Dendritic cell treated with granulocyte-macrophage colony-stimulating factor and Interleukin-4, amounts not matched to agents 40 ng/mL and 50 ng/mL, for 4 days (primary cell): ENCODE data around the gene ABAT.
"Not testable (repeated sequence)": the region's sequence is repeated elsewhere in the genome, so short reads cannot be mapped to it uniquely, and the experiment has no call there.

Experiments used
- H3K27ac Mint-ChIP-seq: one replicate; pipeline ENCODE4 v1.8.0; 2022; ENCODE audit warnings: mild to moderate bottlenecking, mixed read lengths
- H3K27me3 Mint-ChIP-seq: one replicate; pipeline ENCODE4 v1.8.0; 2022; ENCODE audit warnings: mild to moderate bottlenecking, mixed read lengths
- H3K36me3 Mint-ChIP-seq: one replicate; pipeline ENCODE4 v1.8.0; 2022; ENCODE audit warnings: low read depth, mixed read lengths
- H3K4me1 Mint-ChIP-seq: one replicate; pipeline ENCODE4 v1.8.0; 2022; ENCODE audit warnings: low read depth, mixed read lengths
- H3K4me3 Mint-ChIP-seq: one replicate; pipeline ENCODE4 v1.8.0; 2022; ENCODE audit warnings: mild to moderate bottlenecking, moderate library complexity, mixed read lengths
- H3K9me3 Mint-ChIP-seq: one replicate; pipeline ENCODE4 v1.8.0; 2022; ENCODE audit warnings: mixed read lengths
- intact Hi-C: fragments of 100-400 bp; cut with micrococcal nuclease; formaldehyde crosslinking; loops from one replicate; pipeline ENCODE4 v1.15.0; 2022

The ABAT gene

DNA sequence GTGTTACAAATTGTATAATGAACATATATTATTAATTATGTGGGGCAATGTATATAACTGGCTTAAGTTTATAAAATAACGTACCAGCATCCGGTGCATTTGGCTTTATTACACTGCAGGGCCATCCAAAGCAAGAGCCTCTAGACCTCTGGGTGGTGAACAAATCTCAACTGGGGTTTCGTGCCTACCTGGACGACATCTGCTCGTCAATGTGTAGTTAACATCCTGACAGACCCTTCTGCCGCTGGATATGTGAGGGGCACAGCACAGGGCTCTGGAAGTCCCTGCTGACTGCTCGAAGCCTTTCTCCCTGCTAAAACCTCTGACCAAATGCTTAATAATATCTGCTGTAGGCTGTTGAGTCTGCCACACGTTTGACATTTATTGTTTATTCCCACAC is 120.7 kb downstream of the ABAT start:
- peaks cover 24% of the 10 kb centered on the region for H3K36me3 Mint-ChIP-seq
- H3K4me3 Mint-ChIP-seq = no peak overlapping the region
- intact Hi-C loops = no loop called here
- no peaks in the 10 kb centered on the region for H3K9me3 Mint-ChIP-seq
- H3K27ac Mint-ChIP-seq = no peak overlapping the region
- no peaks in the 10 kb centered on the region for H3K27me3 Mint-ChIP-seq
- peaks cover 34% of the 10 kb centered on the region for H3K4me1 Mint-ChIP-seq

DNA sequence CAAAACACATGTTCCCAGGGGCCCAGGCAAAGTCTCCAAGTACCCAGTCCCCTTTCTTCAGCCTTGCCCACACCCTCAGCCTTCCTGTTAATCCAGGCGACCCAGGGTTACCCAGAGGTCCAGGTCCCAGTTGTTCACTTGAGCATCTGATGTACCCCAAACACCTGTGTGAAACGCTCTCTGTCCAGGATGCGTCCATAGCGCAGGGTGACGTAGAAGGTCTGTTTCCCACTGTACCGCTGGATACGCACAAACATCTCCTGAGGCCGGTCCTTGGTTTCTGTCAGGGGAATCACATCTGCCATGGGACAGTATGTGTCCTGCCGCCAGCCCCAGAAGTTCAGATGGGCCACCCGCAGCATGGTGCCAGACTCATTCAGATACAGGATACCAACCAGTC is 121.4 kb downstream of the ABAT start:
- peaks cover 34% of the 10 kb centered on the region for H3K4me1 Mint-ChIP-seq
- H3K27ac Mint-ChIP-seq = peak overlapping the region; percentile 96
- H3K36me3 Mint-ChIP-seq = peaks cover 31% of the 10 kb centered on the region
- H3K9me3 Mint-ChIP-seq = no peaks in the 10 kb centered on the region
- intact Hi-C loops = loop anchor here (2.0 kb wide), 1 partner anchor 121 kb away; the partner anchor contains the start of gene ABAT
- no peak overlapping the region for H3K4me3 Mint-ChIP-seq
- no peaks in the 10 kb centered on the region for H3K27me3 Mint-ChIP-seq

DNA sequence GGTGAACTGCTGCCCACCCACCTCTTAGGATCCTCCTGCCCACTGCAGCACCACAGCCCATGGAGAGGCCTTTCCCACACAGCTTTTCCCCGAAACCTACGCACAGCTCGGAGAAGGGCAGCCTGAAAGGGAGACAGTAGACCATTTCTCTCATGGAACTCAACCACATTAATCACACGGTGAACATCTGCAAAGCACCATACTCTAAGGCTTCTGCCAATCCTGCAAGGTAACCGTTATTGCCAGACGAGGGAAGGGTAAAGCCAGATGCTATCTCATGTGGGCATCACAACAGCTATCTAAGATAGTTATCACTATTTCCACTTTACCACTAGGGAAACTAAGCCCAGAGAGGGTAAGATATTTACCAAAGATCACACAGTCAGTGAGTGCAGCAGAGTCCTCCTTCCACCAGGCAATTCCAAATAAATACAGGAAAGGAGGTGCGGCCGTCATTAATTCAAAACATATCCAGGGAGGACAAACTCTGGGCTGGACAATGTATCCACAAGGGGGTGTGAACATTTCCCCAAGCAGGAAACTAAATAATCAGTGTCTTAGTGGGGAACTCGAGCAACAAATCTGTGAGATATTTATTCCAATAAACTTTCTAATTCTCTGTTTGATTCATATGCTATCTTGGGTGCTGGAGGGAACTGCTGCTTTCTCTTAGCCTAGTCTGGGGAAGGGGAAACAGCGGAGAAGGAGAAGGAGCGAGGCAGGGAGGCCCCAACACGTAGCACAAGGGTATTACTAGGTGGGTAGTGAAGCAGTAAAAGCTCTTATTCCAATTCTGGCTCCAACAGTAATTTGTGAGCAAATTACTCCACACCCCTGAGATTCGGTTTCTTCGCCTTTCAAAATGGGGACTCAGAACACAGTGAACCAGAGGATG is 122.3 kb downstream of the ABAT start:
- Mint-ChIP-seq H3K36me3 (peaks cover 40% of the 10 kb centered on the region), H3K27ac (peak overlapping the region; percentile 96), H3K27me3 (no peaks in the 10 kb centered on the region), H3K4me3 (peak overlapping the region; percentile 92), H3K4me1 (peaks cover 34% of the 10 kb centered on the region), H3K9me3 (no peaks in the 10 kb centered on the region)
- intact Hi-C loops = loop anchor here (1.0 to 2.0 kb wide), 2 partner anchors 73 to 122 kb away; partner anchors contain the start of genes ABAT and CARHSP1

DNA sequence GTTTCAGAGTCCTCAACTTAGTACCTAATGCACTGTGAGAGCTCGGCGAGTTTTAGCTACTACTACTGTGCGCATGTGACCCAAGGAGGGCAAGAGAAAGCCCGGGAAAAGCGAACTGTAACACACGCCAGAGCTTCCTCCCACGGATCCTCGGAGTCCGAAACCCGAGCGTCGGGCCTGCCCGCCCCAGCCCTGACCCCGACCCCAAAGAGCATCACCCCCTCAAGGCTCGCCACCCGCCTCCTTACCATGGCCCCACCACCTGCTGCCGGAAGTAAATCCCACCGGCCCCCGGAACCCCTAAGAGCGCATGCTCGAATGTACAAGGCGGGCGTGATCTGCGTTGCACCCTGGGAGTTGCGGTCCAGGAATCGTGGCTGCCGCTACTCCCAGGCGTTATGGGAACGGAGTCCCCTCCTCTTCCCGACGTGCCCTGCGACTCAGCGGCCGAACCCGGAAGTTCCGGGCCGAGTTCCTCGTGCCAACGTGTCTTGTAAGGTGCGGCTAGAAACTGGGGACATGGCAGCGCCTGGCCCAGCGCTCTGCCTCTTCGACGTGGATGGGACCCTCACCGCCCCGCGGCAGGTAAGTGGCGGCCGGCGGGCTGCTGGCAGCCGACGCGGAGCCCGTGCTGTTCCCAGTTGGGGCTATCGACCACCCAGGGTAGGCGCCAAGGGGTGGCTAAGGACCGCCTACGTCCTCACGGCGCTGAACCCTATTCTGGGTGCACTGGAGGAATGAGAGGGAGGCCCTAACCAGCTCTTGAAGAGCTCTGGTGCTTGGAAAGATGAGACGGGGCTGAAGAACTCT is 123.2 kb downstream of the ABAT start, which contains the start of the genes PMM2 and TMEM186:
Gene PMM2 (plus strand): TSS at position 476 of the 810 bp plus-strand sequence. CDS start 44 bp downstream, at position 520.
Gene TMEM186 (minus strand): TSS at position 276 of the 810 bp plus-strand sequence. CDS start 25 bp downstream, at position 251.
- Mint-ChIP-seq H3K4me3 (peak within 1 kb of the TSS; percentile 92), H3K27me3 (no peaks in the 10 kb centered on the region), H3K27ac (peak within 1 kb of the TSS; percentile 96), H3K4me1 (peaks cover 34% of the 10 kb centered on the region), H3K36me3 (peaks cover 49% of the 10 kb centered on the region), H3K9me3 (no peaks in the 10 kb centered on the region)
- intact Hi-C loops = loop anchor here (1.0 to 2.0 kb wide), 2 partner anchors 72 to 123 kb away; partner anchors contain the start of genes ABAT and CARHSP1

DNA sequence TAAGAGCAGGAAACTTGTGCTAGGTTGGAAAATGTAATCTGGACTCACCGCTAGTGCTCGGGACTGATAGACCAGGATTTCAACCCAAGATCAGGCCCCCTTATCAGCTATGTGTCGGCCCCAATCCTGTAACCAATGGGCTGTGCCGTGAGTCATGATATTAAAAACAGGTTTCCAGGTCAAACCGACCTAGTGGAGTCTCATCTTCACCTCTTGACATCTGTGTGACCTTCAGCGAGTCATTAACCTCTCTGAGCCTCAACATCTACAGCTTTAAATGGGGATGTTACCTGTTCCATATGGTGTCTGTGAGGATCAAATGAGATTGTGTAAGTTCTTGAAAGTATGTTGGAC is 123.7 kb downstream of the ABAT start:
- intact Hi-C loops = no loop called here
- H3K27me3 Mint-ChIP-seq = no peaks in the 10 kb centered on the region

DNA sequence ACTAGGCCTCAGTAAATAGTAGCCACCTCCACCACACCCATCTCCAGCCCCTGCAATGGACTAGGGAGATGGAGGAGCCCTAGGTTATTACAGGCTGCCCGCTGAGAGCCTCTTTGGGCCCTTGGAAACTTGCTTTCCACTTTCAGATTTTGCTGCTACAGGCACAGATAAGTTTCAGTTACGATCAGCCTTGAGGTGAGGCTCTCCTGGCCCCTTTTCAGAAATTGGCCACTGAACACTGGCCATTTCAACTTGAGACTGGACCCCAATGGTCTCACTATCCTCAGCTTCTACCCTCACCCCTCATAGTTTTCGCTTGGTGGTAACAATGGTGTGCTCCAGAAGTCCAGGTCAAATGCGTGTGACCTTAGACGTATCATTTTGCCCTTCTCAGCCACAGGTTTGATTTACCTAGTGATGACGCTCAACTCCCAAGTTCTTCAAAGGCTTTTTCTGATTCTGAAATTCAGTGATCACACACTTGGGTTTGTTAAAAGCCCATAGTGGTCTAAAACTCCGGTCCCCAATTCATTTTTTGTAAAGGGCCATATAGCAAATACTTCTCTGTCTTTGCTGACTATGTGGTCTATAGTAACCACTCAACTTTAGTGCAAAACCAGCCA is 124.2 kb downstream of the ABAT start:
- Mint-ChIP-seq H3K4me1 (peaks cover 34% of the 10 kb centered on the region), H3K27ac (peak overlapping the region; percentile 96), H3K9me3 (no peaks in the 10 kb centered on the region), H3K36me3 (peaks cover 59% of the 10 kb centered on the region), H3K27me3 (no peaks in the 10 kb centered on the region), H3K4me3 (peak overlapping the region; percentile 92)
- intact Hi-C loops = no loop called here

More for the DNA sequence above, 123.7 kb downstream of the ABAT start:
- H3K9me3 Mint-ChIP-seq = no peaks in the 10 kb centered on the region
- H3K4me1 Mint-ChIP-seq = peaks cover 34% of the 10 kb centered on the region
- peak overlapping the region; percentile 96 for H3K27ac Mint-ChIP-seq
- H3K36me3 Mint-ChIP-seq = peaks cover 54% of the 10 kb centered on the region
- H3K4me3 Mint-ChIP-seq = peak overlapping the region; percentile 92

DNA sequence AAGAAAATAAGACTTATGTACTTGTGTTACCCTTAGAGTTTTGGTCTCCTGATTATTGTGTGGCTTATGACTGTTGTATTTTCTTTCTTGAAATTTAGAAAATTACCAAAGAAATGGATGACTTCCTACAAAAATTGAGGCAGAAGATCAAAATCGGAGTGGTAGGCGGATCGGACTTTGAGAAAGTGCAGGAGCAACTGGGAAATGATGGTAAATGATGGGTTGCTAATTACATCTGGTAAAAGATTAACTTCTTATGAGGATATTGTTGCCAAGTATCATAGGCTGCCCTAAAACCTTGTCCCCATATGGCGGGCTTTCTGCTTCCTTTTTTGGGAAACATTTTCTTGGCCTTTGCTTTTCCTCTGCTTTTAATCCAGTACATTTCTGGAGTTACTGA is 127.3 kb downstream of the ABAT start:
- H3K9me3 Mint-ChIP-seq = no peaks in the 10 kb centered on the region
- H3K27me3 Mint-ChIP-seq = no peaks in the 10 kb centered on the region
- H3K27ac Mint-ChIP-seq = no peak overlapping the region
- H3K4me3 Mint-ChIP-seq = no peak overlapping the region
- peaks cover 79% of the 10 kb centered on the region for H3K36me3 Mint-ChIP-seq
- intact Hi-C loops = no loop called here
- peaks cover 19% of the 10 kb centered on the region for H3K4me1 Mint-ChIP-seq

DNA sequence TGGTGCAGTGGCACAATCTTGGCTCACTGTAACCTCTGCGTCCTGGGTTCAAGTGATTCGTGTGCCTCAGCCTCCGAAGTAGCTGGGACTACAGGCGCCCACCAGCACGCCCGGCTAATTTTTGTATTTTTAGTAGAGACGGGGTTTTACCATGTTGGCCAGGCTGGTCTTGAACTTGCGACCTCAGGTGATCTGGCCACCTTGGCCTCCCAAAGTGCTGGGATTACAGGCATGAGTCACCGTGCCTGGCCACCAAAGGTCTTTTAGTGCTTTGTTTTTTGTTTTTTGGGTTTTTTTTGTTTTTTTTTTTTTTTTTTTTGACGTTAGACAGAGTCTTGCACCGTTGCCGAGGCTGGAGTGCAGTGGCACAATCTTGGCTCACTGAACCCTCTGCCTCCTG is 129.3 kb downstream of the ABAT start:
- H3K9me3 Mint-ChIP-seq, intact Hi-C loops, H3K27me3 Mint-ChIP-seq, H3K4me1 Mint-ChIP-seq, H3K27ac Mint-ChIP-seq, H3K4me3 Mint-ChIP-seq: not testable (repeated sequence)
- H3K36me3 Mint-ChIP-seq = peaks cover 86% of the 10 kb centered on the region

DNA sequence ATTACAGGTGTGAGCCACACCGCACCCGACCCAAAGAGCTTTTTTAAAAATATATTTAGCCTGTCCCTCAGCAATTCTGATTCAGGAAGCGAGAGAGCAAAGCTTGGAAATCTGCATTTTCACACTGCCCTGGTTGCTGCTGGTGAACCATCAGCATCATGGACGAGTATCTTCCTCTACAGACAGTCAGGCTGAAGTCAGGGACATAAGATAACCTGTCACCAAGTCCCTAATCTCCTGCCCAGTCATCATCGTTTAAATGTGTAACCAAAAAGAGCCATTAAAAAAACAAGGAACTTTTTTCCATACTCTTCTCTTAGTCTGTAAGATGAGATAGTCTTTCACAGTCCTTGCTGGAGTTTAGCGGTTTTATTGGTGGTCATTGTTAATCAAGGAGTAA is 129.9 kb downstream of the ABAT start:
- Mint-ChIP-seq H3K27ac (no peak overlapping the region), H3K9me3 (no peaks in the 10 kb centered on the region), H3K27me3 (no peaks in the 10 kb centered on the region), H3K36me3 (peaks cover 92% of the 10 kb centered on the region), H3K4me3 (no peak overlapping the region), H3K4me1 (peaks cover 3% of the 10 kb centered on the region)
- intact Hi-C loops = no loop called here

DNA sequence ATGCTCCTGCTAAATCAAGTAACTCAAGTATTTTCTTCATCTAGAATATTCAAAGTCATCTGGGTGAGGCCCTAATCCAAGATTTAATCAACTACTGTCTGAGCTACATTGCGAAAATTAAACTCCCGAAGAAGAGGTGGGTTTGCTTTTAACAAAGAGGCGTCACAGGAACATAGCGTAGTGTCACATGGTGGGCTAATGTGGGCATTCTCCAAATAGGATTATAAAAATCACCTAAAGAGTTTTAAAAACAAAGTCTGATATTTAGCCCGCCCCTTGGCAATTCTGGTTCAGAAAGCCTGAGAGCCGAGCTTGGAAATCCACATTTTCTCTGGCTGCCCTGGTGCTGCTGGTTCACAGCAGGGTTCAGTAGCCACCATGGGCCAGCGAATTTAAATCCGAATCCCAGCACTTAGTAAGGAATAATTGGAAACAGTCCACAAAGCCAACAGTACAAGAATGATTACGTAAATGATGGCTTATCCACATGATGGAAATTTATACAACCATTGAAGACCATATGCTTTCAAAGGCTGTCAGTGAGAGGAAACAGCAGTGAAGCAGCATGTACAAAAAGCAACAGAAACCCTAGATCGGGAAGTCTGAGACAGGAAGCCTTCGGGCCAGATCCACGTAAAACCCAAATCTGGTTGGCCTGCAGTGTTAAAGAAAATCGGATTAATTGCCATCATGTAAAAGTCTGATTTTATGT is 132.0 kb downstream of the ABAT start:
- Mint-ChIP-seq H3K27me3 (no peaks in the 10 kb centered on the region), H3K4me3 (no peak overlapping the region), H3K36me3 (peaks cover 100% of the 10 kb centered on the region), H3K9me3 (no peaks in the 10 kb centered on the region), H3K27ac (no peak overlapping the region), H3K4me1 (no peaks in the 10 kb centered on the region)
- intact Hi-C loops = no loop called here

DNA sequence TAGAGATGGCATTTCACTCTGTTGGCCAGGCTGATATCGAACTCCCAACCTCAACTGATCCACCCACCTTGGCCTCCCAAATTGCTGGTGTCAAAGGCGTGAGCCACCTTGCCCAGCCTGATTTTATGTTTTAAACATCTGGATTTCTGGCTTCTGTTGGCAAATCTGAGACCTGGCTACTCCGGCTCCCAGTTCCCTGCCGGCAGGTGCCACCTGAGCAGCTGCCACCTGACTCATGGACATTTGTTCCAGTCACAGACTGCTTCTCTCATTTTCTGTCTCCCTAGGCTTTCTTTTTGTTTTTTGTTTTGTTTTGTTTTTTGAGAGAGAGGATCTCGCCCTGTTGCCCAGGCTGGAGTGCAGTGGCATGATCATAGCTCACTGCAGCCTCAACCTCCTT is 132.8 kb downstream of the ABAT start:
- peaks cover 100% of the 10 kb centered on the region for H3K36me3 Mint-ChIP-seq
- no peaks in the 10 kb centered on the region for H3K9me3 Mint-ChIP-seq
- no peak overlapping the region for H3K27ac Mint-ChIP-seq
- H3K27me3 Mint-ChIP-seq = no peaks in the 10 kb centered on the region
- intact Hi-C loops = no loop called here
- no peaks in the 10 kb centered on the region for H3K4me1 Mint-ChIP-seq
- no peak overlapping the region for H3K4me3 Mint-ChIP-seq

DNA sequence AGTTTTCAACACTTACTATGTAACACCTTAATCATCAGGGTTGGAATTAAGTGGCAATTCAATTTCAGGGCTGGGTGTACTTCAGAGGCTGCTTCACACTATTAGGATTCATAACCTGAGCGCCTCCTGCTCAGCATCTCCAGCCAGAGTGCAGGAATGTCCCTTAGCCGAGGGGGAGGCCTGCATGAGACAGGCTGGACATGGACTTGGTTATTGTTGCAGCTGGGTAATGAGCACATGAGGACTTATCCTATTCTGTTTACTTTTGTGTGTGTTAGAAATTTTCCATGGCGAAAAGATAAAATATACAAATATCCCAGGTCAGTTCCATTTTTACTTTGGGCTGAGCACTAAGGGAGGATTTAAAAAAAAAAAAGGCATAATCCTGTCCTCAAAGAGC is 133.6 kb downstream of the ABAT start:
- H3K4me3 Mint-ChIP-seq = no peak overlapping the region
- no peak overlapping the region for H3K27ac Mint-ChIP-seq
- no peaks in the 10 kb centered on the region for H3K27me3 Mint-ChIP-seq
- H3K9me3 Mint-ChIP-seq = no peaks in the 10 kb centered on the region
- no peaks in the 10 kb centered on the region for H3K4me1 Mint-ChIP-seq
- intact Hi-C loops = no loop called here
- H3K36me3 Mint-ChIP-seq = peaks cover 100% of the 10 kb centered on the region

DNA sequence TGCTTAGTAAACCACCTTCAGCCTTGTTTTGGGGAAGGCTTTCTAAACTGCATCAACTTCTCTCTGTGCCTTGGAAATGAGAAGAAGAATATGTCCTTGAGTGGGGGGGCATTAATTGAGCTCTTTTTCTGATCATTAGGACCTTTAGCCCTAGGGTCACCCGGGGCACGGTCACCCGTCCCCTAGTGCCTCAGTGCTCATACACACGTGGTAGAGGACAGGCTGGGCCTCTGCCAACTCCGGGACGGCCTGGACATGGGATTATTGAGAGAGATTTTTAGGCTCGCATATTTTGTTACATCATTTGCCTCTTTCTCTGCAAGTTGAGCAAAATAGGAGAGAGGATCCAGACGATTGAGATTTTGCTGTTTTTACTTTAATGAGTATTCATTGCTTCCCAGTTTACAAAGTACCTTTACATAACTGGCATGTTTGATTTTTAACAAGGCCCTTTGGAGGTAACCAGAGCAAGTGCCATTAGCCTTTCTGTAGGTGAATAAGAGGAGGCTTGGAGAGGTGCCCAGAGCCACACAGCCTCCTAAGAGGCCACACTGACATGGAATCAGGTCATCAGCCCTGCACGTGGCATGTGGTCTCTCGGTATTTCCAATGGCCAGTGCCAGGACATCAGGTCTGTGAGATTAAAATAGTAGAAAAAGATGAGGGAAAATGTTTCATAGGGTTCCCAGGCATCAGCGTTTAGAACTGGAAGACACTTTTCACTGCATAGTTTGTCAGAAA is 134.4 kb downstream of the ABAT start:
- Mint-ChIP-seq H3K4me3 (no peak overlapping the region), H3K27ac (no peak overlapping the region), H3K9me3 (no peaks in the 10 kb centered on the region), H3K4me1 (no peaks in the 10 kb centered on the region), H3K36me3 (peaks cover 100% of the 10 kb centered on the region), H3K27me3 (no peaks in the 10 kb centered on the region)
- intact Hi-C loops = no loop called here
